Fibroblast of the aortic adventitia (primary cell): ENCODE results near the gene RNASEH2A. TPM values are rescaled to one million over a fixed set of nuclear protein-coding genes. Genes with fewer than 3 reads are reported as not detected.
"Not testable (repeated sequence)": the region's sequence is repeated elsewhere in the genome, so short reads cannot be mapped to it uniquely, and the experiment has no call there.

Source experiments
- DNase-seq: peaks from one replicate; pipeline ENCODE4 v3.0.0-alpha.2; 2010; ENCODE audit warnings: low read depth
- H3K4me3 ChIP-seq: 2 replicates; pipeline ENCODE4 v1.5.1; 2011; ENCODE audit warnings: low read depth, mild to moderate bottlenecking, control low read depth, low read length, moderate library complexity
- CTCF ChIP-seq: IDR thresholded peaks from 2 replicates; pipeline ENCODE4 v1.5.1; 2011; ENCODE audit warnings: mild to moderate bottlenecking, low read length, control low read depth, inconsistent platforms; ENCODE audit not compliant: insufficient read depth
- total RNA-seq: library from RNA; depleted of rRNA; stranded (reverse); fragments of >200 nt; gene quantifications from 2 replicates; pipeline ENCODE4 v1.2.3, GENCODE V29; 2012; ENCODE audit warnings: low replicate concordance

RNASEH2A gene
- total RNA-seq, 1 donor, result 37.4 TPM

- peak; percentile 75 for DNase-seq
- TF ChIP-seq CTCF, result no peak
- peak overlapping the region; percentile 98 for H3K4me3 ChIP-seq
Observed at GRCh38 chr19:12794196-12794941, 12.0 kb upstream of the RNASEH2A start.

- peak; percentile 55 for DNase-seq
- no peak for TF ChIP-seq CTCF
Observed at GRCh38 chr19:12794971-12795381, 11.4 kb upstream of the RNASEH2A start.

GRCh38 chr19:12796146-12797071, 10.0 kb upstream of the RNASEH2A start:
- peak; percentile 86 for DNase-seq
- peak; percentile 98 for TF ChIP-seq CTCF
- H3K4me3 ChIP-seq, result no peak overlapping the region

More at GRCh38 chr19:12794971-12795381, 11.4 kb upstream of the RNASEH2A start:
- H3K4me3 ChIP-seq, result no peak overlapping the region

GRCh38 chr19:12797141-12797587, 9.2 kb upstream of the RNASEH2A start:
- DNase-seq, result no peak
- no peak overlapping the region for H3K4me3 ChIP-seq
- TF ChIP-seq CTCF, result no peak

GRCh38 chr19:12797607-12798006, 8.8 kb upstream of the RNASEH2A start:
- DNase-seq, H3K4me3 ChIP-seq: not testable (repeated sequence)

- H3K4me3 ChIP-seq, result no peak overlapping the region
- TF ChIP-seq CTCF, result no peak
- DNase-seq, result no peak
Observed at GRCh38 chr19:12799742-12800465, 6.5 kb upstream of the RNASEH2A start.

GRCh38 chr19:12800466-12800770, 6.0 kb upstream of the RNASEH2A start:
- H3K4me3 ChIP-seq, result peak overlapping the region; percentile 94
- no peak for DNase-seq
- no peak for TF ChIP-seq CTCF
